ENCODE data around the gene ASB11. TPM values are rescaled to one million over a fixed set of nuclear protein-coding genes. Genes with fewer than 3 reads are reported as not detected.

ASB11 gene
- total and polyA plus RNA-seq, 2 donors, result 0.05 to 0.74 TPM

GRCh38 chrX:15240414-15240813, 75.0 kb downstream of the ASB11 start:
- DNase-seq (ENCODE audit: extremely low spot score), result no peak
- no peak overlapping the region for H3K4me3 ChIP-seq (ENCODE audit: low read depth, low read length)
- no peak overlapping the region for H3K27ac ChIP-seq (ENCODE audit: low read depth)
- no peaks in the 10 kb centered on the region for H3K36me3 ChIP-seq (ENCODE audit: insufficient read depth)
- 93% methylated on average over 5 of the region's 5 CpGs for WGBS
- no peaks in the 10 kb centered on the region for H3K4me1 ChIP-seq (ENCODE audit: insufficient read depth)

GRCh38 chrX:15236146-15236545, 79.3 kb downstream of the ASB11 start:
- no peaks in the 10 kb centered on the region for H3K36me3 ChIP-seq (ENCODE audit: insufficient read depth)
- H3K27ac ChIP-seq (ENCODE audit: low read depth), result no peak overlapping the region
- no peak overlapping the region for H3K4me3 ChIP-seq (ENCODE audit: low read depth, low read length)
- no peak for DNase-seq (ENCODE audit: extremely low spot score)
- WGBS, result 90% methylated on average over 3 of the region's 3 CpGs
- H3K4me1 ChIP-seq (ENCODE audit: insufficient read depth), result no peaks in the 10 kb centered on the region

- Histone ChIP-seq H3K4me3 (ENCODE audit: low read depth, low read length) (no peak overlapping the region), H3K27ac (ENCODE audit: low read depth) (no peak overlapping the region), H3K36me3 (ENCODE audit: insufficient read depth) (no peaks in the 10 kb centered on the region), H3K4me1 (ENCODE audit: insufficient read depth) (no peaks in the 10 kb centered on the region)
- 57% methylated on average over 1 of the region's 1 CpG for WGBS
- DNase-seq (ENCODE audit: extremely low spot score), result no peak
Measured at GRCh38 chrX:15235001-15235400, 80.4 kb downstream of the ASB11 start.

- no peaks in the 10 kb centered on the region for H3K4me1 ChIP-seq (ENCODE audit: insufficient read depth)
- WGBS, result 52% methylated on average over 3 of the region's 3 CpGs
- no peak overlapping the region for H3K4me3 ChIP-seq (ENCODE audit: low read depth, low read length)
- H3K27ac ChIP-seq (ENCODE audit: low read depth), result no peak overlapping the region
- H3K36me3 ChIP-seq (ENCODE audit: insufficient read depth), result no peaks in the 10 kb centered on the region
- no peak for DNase-seq (ENCODE audit: extremely low spot score)
Measured at GRCh38 chrX:15233416-15234015, 81.9 kb downstream of the ASB11 start.

Other genes with a start within 250 kb of the ASB11 start
- gene ASB9, start 45.6 kb downstream of the ASB11 start, total RNA-seq, result 3.4 TPM
- 2.0 TPM for gene ASB9, start 45.6 kb downstream of the ASB11 start, polyA plus RNA-seq
- 26.6 TPM for gene PIGA, start 19.9 kb upstream of the ASB11 start, total RNA-seq
- gene PIGA, start 19.9 kb upstream of the ASB11 start, polyA plus RNA-seq, result 6.3 TPM
- gene VEGFD, start 68.8 kb upstream of the ASB11 start, total RNA-seq, result 2.6 TPM
- 0.94 TPM for gene VEGFD, start 68.8 kb upstream of the ASB11 start, polyA plus RNA-seq
- 15.0 TPM for gene PIR, start 177.7 kb upstream of the ASB11 start, total RNA-seq
- gene PIR, start 177.7 kb upstream of the ASB11 start, polyA plus RNA-seq, result 27.8 TPM
- 4.8 TPM for gene BMX, start 185.2 kb upstream of the ASB11 start, total RNA-seq
- gene BMX, start 185.2 kb upstream of the ASB11 start, polyA plus RNA-seq, result 3.3 TPM